Astrocyte (in vitro differentiated cells and primary cell): ENCODE data around the gene FADS3.

ENCODE experiments used
- EZH2 ChIP-seq: IDR thresholded peaks from 2 replicates; pipeline ENCODE4 v1.6.1; 2012; ENCODE audit warnings: mild to moderate bottlenecking, low read length, inconsistent platforms; ENCODE audit not compliant: insufficient read depth
- TF ChIP-seq, protein P1 (sequence below): IDR thresholded peaks from 2 replicates; pipeline ENCODE4 v1.5.1; 2011; ENCODE audit warnings: low read depth, mild to moderate bottlenecking, inconsistent platforms, low read length, moderate library complexity; ENCODE audit not compliant: insufficient read depth

DNA sequence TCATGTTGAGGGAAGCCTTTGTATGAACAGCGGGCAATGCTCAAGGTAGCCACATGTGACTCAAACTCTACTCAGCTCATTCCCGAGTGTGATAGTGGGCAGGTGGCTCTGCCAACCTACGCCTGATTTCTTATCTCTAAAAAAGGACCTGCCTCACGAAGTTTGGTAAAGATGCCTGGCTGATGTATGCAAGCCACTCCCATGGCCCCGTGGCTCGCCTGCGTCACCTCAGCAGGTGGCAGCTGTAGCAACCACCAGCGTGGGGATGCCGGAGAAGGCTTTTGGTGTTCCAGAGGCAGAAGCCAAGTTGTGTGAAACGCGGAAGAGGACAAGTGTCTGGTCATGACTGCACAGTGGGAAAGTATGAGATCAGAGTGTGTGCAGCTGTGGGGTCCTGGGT is 57.9 kb downstream of the FADS3 start:
- TF ChIP-seq, protein P1, sequence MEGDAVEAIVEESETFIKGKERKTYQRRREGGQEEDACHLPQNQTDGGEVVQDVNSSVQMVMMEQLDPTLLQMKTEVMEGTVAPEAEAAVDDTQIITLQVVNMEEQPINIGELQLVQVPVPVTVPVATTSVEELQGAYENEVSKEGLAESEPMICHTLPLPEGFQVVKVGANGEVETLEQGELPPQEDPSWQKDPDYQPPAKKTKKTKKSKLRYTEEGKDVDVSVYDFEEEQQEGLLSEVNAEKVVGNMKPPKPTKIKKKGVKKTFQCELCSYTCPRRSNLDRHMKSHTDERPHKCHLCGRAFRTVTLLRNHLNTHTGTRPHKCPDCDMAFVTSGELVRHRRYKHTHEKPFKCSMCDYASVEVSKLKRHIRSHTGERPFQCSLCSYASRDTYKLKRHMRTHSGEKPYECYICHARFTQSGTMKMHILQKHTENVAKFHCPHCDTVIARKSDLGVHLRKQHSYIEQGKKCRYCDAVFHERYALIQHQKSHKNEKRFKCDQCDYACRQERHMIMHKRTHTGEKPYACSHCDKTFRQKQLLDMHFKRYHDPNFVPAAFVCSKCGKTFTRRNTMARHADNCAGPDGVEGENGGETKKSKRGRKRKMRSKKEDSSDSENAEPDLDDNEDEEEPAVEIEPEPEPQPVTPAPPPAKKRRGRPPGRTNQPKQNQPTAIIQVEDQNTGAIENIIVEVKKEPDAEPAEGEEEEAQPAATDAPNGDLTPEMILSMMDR, result no peak
- TF ChIP-seq EZH2, result no peak
